ENCODE measurements around the gene PLEKHM3.

Gene PLEKHM3

GRCh38 chr2:207883002-207883780 lies 142.1 kb downstream of the PLEKHM3 start:
- peaks cover 5% of the 10 kb centered on the region; the same call in 1 of the 2 replicates for H3K4me1 ChIP-seq
- H3K4me3 ChIP-seq: no peak overlapping the region
- no peaks in the 10 kb centered on the region for H3K27me3 ChIP-seq
- TF ChIP-seq Cebpa-rat (IDR thresholded peaks at IDR 0.05): no peak
- H3K9me3 ChIP-seq: no peaks in the 10 kb centered on the region
- H3K27ac ChIP-seq: no peak overlapping the region
- no peak overlapping the region for H3K9ac ChIP-seq
- H3K36me3 ChIP-seq: no peaks in the 10 kb centered on the region
- H3K4me2 ChIP-seq: no peak overlapping the region
- H4K20me1 ChIP-seq: no peaks in the 10 kb centered on the region

DNA sequence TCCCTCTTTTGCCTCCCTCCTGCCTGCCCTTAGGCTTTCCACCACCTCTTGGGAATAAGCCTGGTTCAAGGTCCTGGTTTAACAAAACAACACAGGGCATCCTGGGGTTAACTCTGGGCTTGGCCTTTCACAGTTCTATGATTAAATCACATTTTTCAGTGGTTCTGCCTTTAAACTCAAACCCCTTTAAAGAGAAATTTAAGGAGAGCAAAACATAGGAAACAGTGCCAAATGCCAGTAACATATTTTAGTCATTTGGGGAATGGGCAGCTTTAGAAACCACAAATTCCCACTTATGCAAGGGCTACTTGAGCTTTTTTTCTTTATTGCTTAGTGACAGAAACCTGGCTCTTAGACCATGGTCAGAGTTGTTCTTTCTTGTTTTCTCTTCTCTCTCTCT lies 143.4 kb downstream of the PLEKHM3 start:
- H3K9me3 ChIP-seq: no peaks in the 10 kb centered on the region
- no peaks in the 10 kb centered on the region for H3K36me3 ChIP-seq
- H3K4me1 ChIP-seq: no peaks in the 10 kb centered on the region
- no peak overlapping the region for H3K9ac ChIP-seq
- no peaks in the 10 kb centered on the region for H4K20me1 ChIP-seq
- H3K27me3 ChIP-seq: no peaks in the 10 kb centered on the region
- no peak overlapping the region for H3K4me2 ChIP-seq
- H3K4me3 ChIP-seq: no peak overlapping the region
- TF ChIP-seq Cebpa-rat (IDR thresholded peaks at IDR 0.05): no peak
- no peak overlapping the region for H3K27ac ChIP-seq

- Histone ChIP-seq H3K9me3 (no peaks in the 10 kb centered on the region), H3K27me3 (no peaks in the 10 kb centered on the region), H3K9ac (no peak overlapping the region), H3K27ac (no peak overlapping the region), H4K20me1 (no peaks in the 10 kb centered on the region), H3K4me2 (no peak overlapping the region), H3K36me3 (no peaks in the 10 kb centered on the region), H3K4me1 (no peaks in the 10 kb centered on the region), H3K4me3 (no peak overlapping the region)
- TF ChIP-seq Cebpa-rat (IDR thresholded peaks at IDR 0.05): no peak
Observed at GRCh38 chr2:207879536-207879935, 145.8 kb downstream of the PLEKHM3 start.

DNA sequence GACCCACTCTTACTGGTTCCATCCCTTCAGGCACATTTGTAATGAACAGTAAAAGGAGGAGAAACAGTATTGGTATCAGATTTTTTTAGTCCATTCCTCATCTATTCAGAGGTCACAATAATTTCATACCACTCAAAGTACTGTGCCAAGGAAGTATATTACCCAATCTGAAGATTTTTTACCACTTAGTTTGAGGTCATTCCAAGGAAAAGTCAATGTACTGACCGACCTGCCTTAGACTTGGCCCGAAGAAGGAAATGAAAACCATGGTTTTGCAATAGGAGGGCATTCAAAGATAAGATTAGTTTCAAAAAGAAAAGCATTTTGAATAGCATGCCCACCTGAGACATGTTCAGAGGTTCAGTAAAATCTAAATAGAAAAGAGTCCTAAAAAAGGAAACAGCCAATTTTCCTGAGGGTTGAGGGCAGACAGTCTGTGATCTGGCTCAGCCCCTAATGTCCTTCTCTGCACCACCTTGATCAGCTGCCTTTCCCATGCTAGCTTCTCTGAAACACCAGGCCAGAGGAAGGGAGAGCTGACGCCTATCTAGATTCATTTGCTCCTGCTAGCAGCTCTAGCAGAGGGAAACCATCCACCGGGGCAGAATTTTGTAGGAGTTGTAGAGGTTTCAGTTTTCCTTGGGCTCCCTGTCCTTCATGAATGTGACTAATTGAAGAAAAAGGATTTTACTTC lies 148.3 kb downstream of the PLEKHM3 start:
- Histone ChIP-seq H4K20me1 (no peaks in the 10 kb centered on the region), H3K27me3 (no peaks in the 10 kb centered on the region), H3K4me2 (no peak overlapping the region), H3K4me3 (no peak overlapping the region), H3K36me3 (no peaks in the 10 kb centered on the region), H3K9ac (no peak overlapping the region), H3K9me3 (no peaks in the 10 kb centered on the region), H3K27ac (no peak overlapping the region), H3K4me1 (no peaks in the 10 kb centered on the region)
- no peak for TF ChIP-seq Cebpa-rat (IDR thresholded peaks at IDR 0.05)

DNA sequence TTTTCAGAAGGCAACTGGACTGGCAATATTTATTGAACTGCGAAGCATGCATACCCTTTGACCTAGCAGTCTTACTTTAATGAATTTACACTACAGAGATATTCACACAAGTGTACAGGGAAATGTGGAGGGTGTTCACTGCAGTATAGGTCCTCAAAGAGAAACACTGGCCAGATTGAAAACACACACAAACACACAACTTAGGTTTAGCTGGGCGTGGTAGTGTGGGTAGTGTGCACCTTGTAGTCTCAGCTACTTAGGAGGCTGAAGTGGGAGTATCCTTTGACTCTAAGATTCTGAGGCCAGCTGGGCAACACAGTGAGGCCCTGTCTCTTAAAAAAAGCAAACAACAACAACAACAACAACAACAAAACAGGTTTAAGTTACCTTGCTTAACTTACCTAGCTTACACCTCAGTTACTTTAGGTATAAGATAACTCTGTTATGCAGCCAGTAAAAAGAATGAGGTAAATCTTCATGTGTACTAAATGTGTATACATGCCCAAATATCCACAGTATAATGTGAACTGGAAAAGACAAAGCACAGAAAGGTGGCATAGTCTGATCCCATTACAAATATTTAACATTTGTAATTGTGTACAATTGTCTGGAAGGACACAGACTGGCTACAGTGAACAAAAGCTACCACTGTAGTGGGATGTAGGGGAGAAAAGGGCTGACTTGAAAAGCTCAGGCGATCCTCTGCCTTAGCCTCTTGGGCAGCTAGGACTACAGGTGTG lies 149.7 kb downstream of the PLEKHM3 start:
- Histone ChIP-seq H3K27me3 (no peaks in the 10 kb centered on the region), H4K20me1 (no peaks in the 10 kb centered on the region)

GRCh38 chr2:207873794-207874193 lies 151.5 kb downstream of the PLEKHM3 start:
- H3K4me1 ChIP-seq: peaks cover 8% of the 10 kb centered on the region; the same call in 1 of the 2 replicates

More for the DNA sequence above, 149.7 kb downstream of the PLEKHM3 start:
- H3K36me3 ChIP-seq: no peaks in the 10 kb centered on the region
- no peak overlapping the region for H3K4me2 ChIP-seq
- no peak overlapping the region for H3K4me3 ChIP-seq
- H3K9ac ChIP-seq: no peak overlapping the region
- H3K4me1 ChIP-seq: no peaks in the 10 kb centered on the region
- H3K27ac ChIP-seq: no peak overlapping the region
- no peak for TF ChIP-seq Cebpa-rat (IDR thresholded peaks at IDR 0.05)
- H3K9me3 ChIP-seq: no peaks in the 10 kb centered on the region

GRCh38 chr2:207871911-207872310 lies 153.4 kb downstream of the PLEKHM3 start:
- H3K4me1 ChIP-seq: peaks cover 8% of the 10 kb centered on the region; the same call in 1 of the 2 replicates
- no peak overlapping the region for H3K4me2 ChIP-seq
- no peak overlapping the region for H3K27ac ChIP-seq
- H3K36me3 ChIP-seq: no peaks in the 10 kb centered on the region
- no peak for TF ChIP-seq Cebpa-rat (IDR thresholded peaks at IDR 0.05)
- no peaks in the 10 kb centered on the region for H3K9me3 ChIP-seq
- H3K9ac ChIP-seq: no peak overlapping the region
- H3K27me3 ChIP-seq: no peaks in the 10 kb centered on the region
- H4K20me1 ChIP-seq: no peaks in the 10 kb centered on the region
- H3K4me3 ChIP-seq: no peak overlapping the region

More at GRCh38 chr2:207873794-207874193, 151.5 kb downstream of the PLEKHM3 start:
- Histone ChIP-seq H3K4me2 (no peak overlapping the region), H3K9me3 (no peaks in the 10 kb centered on the region), H3K27me3 (no peaks in the 10 kb centered on the region), H3K27ac (no peak overlapping the region), H3K9ac (no peak overlapping the region), H3K4me3 (no peak overlapping the region), H3K36me3 (no peaks in the 10 kb centered on the region), H4K20me1 (no peaks in the 10 kb centered on the region)
- no peak for TF ChIP-seq Cebpa-rat (IDR thresholded peaks at IDR 0.05)

GRCh38 chr2:207871506-207871905 lies 153.8 kb downstream of the PLEKHM3 start:
- Histone ChIP-seq H3K4me2 (no peak overlapping the region), H4K20me1 (no peaks in the 10 kb centered on the region)

GRCh38 chr2:207870814-207871213 lies 154.5 kb downstream of the PLEKHM3 start:
- no peaks in the 10 kb centered on the region for H3K27me3 ChIP-seq
- H3K9me3 ChIP-seq: no peaks in the 10 kb centered on the region
- peaks cover 8% of the 10 kb centered on the region; the same call in 1 of the 2 replicates for H3K4me1 ChIP-seq

More at GRCh38 chr2:207871506-207871905, 153.8 kb downstream of the PLEKHM3 start:
- H3K4me3 ChIP-seq: no peak overlapping the region
- H3K9ac ChIP-seq: no peak overlapping the region
- H3K36me3 ChIP-seq: no peaks in the 10 kb centered on the region
- H3K27me3 ChIP-seq: no peaks in the 10 kb centered on the region
- H3K9me3 ChIP-seq: no peaks in the 10 kb centered on the region
- peaks cover 8% of the 10 kb centered on the region; the same call in 1 of the 2 replicates for H3K4me1 ChIP-seq
- no peak overlapping the region for H3K27ac ChIP-seq
- TF ChIP-seq Cebpa-rat (IDR thresholded peaks at IDR 0.05): no peak

More at GRCh38 chr2:207870814-207871213, 154.5 kb downstream of the PLEKHM3 start:
- Histone ChIP-seq H3K27ac (no peak overlapping the region), H3K4me3 (no peak overlapping the region), H4K20me1 (no peaks in the 10 kb centered on the region), H3K36me3 (no peaks in the 10 kb centered on the region), H3K4me2 (no peak overlapping the region), H3K9ac (no peak overlapping the region)
- TF ChIP-seq Cebpa-rat (IDR thresholded peaks at IDR 0.05): no peak

Data from BLaER1 (cell line).